Panc1 (cell line): Measurements from ENCODE around the gene HS3ST5.

Experiments used
- CTCF ChIP-seq: fragments of 450-650 bp; IDR thresholded peaks from 2 replicates; pipeline ENCODE4 v1.5.1; 2017; ENCODE audit warnings: mild to moderate bottlenecking
- POLR2AphosphoS5 ChIP-seq: IDR thresholded peaks from 2 replicates; pipeline ENCODE4 v1.6.1; 2012; ENCODE audit warnings: mild to moderate bottlenecking, low read depth, low read length, moderate library complexity

GRCh38 chr6:114106020-114106419, 236.8 kb downstream of the HS3ST5 start:
- TF ChIP-seq CTCF: no peak
- no peak for TF ChIP-seq POLR2AphosphoS5
